ENCODE data around the gene PIK3AP1. TPM values are rescaled to one million over a fixed set of nuclear protein-coding genes. Genes with fewer than 3 reads are reported as not detected.

The PIK3AP1 gene
- total RNA-seq, 6 experiments from 2014 or later: 36.2 to 197 (median 141) TPM

DNA sequence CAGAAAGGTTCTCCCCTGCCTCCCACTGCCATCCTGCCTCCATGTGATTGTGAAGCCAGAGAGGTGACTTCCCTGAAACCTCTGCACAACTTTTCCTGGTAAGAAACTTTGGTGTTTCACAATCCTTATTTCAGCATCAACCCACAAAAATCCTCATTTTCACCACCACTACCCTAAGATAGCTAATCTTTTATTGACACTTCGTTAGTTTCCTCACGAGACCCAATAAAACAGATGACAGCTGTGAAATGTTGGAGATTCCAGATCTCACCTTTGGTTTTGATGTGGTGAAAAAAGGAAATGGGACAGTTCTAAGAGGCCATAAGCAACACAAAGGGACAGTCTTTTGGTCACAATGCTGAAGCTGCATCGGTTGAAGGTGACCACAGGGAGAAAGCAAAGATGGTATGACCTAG, 73.6 kb downstream of the PIK3AP1 start:
- Histone ChIP-seq H3K4me1 (peaks cover 0 to 53% (median 15%) of the 10 kb centered on the region in 4 donors), H3K36me3 (peaks cover 6 to 45% (median 11%) of the 10 kb centered on the region in 4 donors), H3K4me3 (no peak overlapping the region), H3K9me3 (no peaks in the 10 kb centered on the region), H3K27ac (peak overlapping the region; percentile 60 to 90 (median 80)), H3K27me3 (no peaks in the 10 kb centered on the region)
- DNase-seq (peak in 1 of 3 donors; percentile 35), ATAC-seq (peak in 3 of 4 donors; percentile 16 to 44 (median 27))
- intact Hi-C loops (cut with DNase I): no loop called here
- TF ChIP-seq, protein P1, sequence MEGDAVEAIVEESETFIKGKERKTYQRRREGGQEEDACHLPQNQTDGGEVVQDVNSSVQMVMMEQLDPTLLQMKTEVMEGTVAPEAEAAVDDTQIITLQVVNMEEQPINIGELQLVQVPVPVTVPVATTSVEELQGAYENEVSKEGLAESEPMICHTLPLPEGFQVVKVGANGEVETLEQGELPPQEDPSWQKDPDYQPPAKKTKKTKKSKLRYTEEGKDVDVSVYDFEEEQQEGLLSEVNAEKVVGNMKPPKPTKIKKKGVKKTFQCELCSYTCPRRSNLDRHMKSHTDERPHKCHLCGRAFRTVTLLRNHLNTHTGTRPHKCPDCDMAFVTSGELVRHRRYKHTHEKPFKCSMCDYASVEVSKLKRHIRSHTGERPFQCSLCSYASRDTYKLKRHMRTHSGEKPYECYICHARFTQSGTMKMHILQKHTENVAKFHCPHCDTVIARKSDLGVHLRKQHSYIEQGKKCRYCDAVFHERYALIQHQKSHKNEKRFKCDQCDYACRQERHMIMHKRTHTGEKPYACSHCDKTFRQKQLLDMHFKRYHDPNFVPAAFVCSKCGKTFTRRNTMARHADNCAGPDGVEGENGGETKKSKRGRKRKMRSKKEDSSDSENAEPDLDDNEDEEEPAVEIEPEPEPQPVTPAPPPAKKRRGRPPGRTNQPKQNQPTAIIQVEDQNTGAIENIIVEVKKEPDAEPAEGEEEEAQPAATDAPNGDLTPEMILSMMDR (IDR thresholded peaks at IDR 0.05): no peak
- TF ChIP-seq POLR2A (IDR thresholded peaks at IDR 0.05): no peak
- 21% methylated on average over 3 of the region's 3 CpGs for WGBS (ENCODE audit: insufficient coverage, low coverage, low lambda C conversion rate, missing lambda C conversion rate)

DNA sequence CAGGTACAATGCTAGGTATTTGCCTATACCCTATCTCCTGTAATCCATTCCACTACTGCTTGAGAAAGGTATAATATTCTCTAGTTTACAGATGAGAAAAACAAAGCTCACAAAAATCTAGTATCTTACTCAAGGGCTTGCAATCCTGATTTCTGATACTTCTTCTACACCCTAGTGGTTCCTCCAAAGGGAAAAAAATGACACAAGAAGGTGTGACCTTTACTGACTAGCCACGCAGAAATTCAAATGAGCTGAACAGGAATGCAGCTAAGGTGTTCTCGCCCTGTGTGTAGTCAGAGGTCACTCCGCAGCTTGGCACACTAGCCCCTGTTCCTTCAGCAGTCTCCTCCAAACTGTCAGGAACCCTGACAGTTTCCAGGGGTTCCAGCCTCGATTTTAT, 74.0 kb downstream of the PIK3AP1 start:
- peak; percentile 13 to 38 (median 25) for ATAC-seq
- 30% methylated on average over 4 of the region's 4 CpGs for WGBS (ENCODE audit: insufficient coverage, low coverage, low lambda C conversion rate, missing lambda C conversion rate)

DNA sequence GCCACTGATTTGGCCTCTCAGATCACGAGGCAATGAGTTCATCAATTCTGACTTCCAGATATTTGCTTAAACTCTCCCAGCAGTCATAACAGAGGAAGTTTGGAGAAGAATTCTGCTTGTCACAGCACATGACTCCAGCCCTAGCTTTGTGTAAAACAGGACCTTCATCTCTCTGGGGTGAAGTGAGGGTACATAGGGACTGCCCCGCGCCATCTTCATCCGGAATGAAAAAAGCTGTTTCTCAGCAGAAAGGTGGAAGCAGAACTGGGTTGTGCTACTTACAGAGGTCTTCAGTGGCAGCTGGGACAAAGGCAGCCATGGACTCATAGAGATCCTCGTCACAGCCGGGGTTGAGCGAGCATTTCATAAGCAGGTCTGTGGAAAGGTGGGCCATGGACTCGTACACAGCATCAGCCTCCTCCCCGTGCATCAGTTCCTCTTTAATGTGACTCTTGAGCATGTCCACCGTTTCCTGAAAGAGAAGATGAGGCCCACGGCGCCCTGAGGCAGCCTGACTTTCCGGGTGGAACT, 75.1 kb downstream of the PIK3AP1 start:
- Histone ChIP-seq H3K36me3 (peaks cover 3 to 30% (median 7%) of the 10 kb centered on the region in 4 donors), H3K27ac (peak overlapping the region in 2 of 3 donors; percentile 80 to 90), H3K4me1 (peaks cover 0 to 59% (median 18%) of the 10 kb centered on the region in 4 donors), H3K9me3 (no peaks in the 10 kb centered on the region), H3K27me3 (no peaks in the 10 kb centered on the region), H3K4me3 (no peak overlapping the region)
- intact Hi-C loops (cut with DNase I): no loop called here
- peak; percentile 10 to 56 (median 30) for ATAC-seq
- DNase-seq: peak in 1 of 3 donors; percentile 36
- 71% methylated on average over 9 of the region's 13 CpGs for WGBS (ENCODE audit: insufficient coverage, low coverage, low lambda C conversion rate, missing lambda C conversion rate)
- no peak for TF ChIP-seq POLR2A (IDR thresholded peaks at IDR 0.05)
- TF ChIP-seq, protein P1 (IDR thresholded peaks at IDR 0.05): no peak

More for the DNA sequence above, 74.0 kb downstream of the PIK3AP1 start:
- TF ChIP-seq POLR2A (IDR thresholded peaks at IDR 0.05): no peak
- TF ChIP-seq, protein P1 (IDR thresholded peaks at IDR 0.05): no peak
- peak overlapping the region; percentile 60 to 90 (median 80) for H3K27ac ChIP-seq
- H3K4me1 ChIP-seq: peaks cover 0 to 56% (median 17%) of the 10 kb centered on the region in 4 donors
- H3K36me3 ChIP-seq: peaks cover 6 to 41% (median 11%) of the 10 kb centered on the region in 4 donors
- intact Hi-C loops (cut with DNase I): no loop called here
- no peak overlapping the region for H3K4me3 ChIP-seq
- H3K27me3 ChIP-seq: no peaks in the 10 kb centered on the region
- DNase-seq: no peak
- H3K9me3 ChIP-seq: no peaks in the 10 kb centered on the region

DNA sequence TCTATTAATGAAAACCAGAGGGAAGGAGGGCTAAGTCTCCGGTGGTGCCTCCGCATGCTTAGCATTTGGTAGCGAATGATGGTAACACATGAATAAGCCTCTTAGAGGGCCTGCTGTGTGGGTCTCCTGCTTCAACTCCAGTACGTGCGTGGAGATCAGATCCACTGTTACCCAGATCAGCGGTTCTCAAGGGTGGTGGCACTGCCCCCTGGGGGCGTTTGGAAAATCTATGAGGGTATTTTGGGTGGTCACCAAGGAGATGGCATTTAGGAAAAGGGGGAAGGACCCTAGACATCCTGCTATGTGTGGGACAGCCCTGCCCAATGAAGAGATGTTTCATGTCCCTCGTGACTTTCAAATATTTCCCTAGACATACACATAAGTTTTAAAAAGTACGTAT, 76.4 kb downstream of the PIK3AP1 start:
- Histone ChIP-seq H3K36me3 (peaks cover 0 to 23% (median 3%) of the 10 kb centered on the region in 4 donors), H3K4me3 (no peak overlapping the region), H3K9me3 (no peaks in the 10 kb centered on the region), H3K27ac (peak overlapping the region in 1 of 3 donors; percentile 80), H3K27me3 (no peaks in the 10 kb centered on the region), H3K4me1 (peaks cover 0 to 50% (median 20%) of the 10 kb centered on the region in 4 donors)
- 82% methylated on average over 6 of the region's 9 CpGs for WGBS (ENCODE audit: insufficient coverage, low coverage, low lambda C conversion rate, missing lambda C conversion rate)
- intact Hi-C loops (cut with DNase I): loop anchor here in 1 of 2 donors (5.0 kb wide), 1 partner anchor 78 kb away; the partner anchor contains the start of gene PIK3AP1
- no peak for TF ChIP-seq POLR2A (IDR thresholded peaks at IDR 0.05)
- TF ChIP-seq, protein P1 (IDR thresholded peaks at IDR 0.05): no peak
- ATAC-seq: no peak
- DNase-seq: no peak

All from right lobe of liver (tissue), 6 donors.